ENCODE data around the gene CD200R1L. TPM values are rescaled to one million over a fixed set of nuclear protein-coding genes. Genes with fewer than 3 reads are reported as not detected.

The CD200R1L gene
- total RNA-seq, 4 donors from 2014 or later = not detected

- H3K27me3 ChIP-seq = no peaks in the 10 kb centered on the region
- no peak overlapping the region for H3K27ac ChIP-seq
- H3K9me3 ChIP-seq = no peaks in the 10 kb centered on the region
- no peak for DNase-seq
- intact Hi-C loops (cut with DNase I; ENCODE audit: low total_unique reads) = no loop called here
- H3K36me3 ChIP-seq = no peaks in the 10 kb centered on the region
- TF ChIP-seq POLR2A (IDR thresholded peaks at IDR 0.05) (no peak), POLR2AphosphoS5 (IDR thresholded peaks at IDR 0.05) (no peak), EP300 (IDR thresholded peaks at IDR 0.05; ENCODE audit: low read depth) (no peak), CTCF (IDR thresholded peaks at IDR 0.05) (no peak)
- H3K4me1 ChIP-seq = no peaks in the 10 kb centered on the region
- in situ Hi-C loops (cut with MboI; ENCODE audit: low pct_ligation_motif_present in 1 of 4, low pct_unique_long_range_greater_than_20kb in 1 of 4, low sequenced_read_pairs in 3 of 4) = no loop called here
- H3K4me3 ChIP-seq = no peak overlapping the region
Measured at GRCh38 chr3:112802338-112802737, 44.3 kb downstream of the CD200R1L start.

- no peaks in the 10 kb centered on the region for H3K36me3 ChIP-seq
- no peak overlapping the region for H3K27ac ChIP-seq
- DNase-seq = no peak
- in situ Hi-C loops (cut with MboI; ENCODE audit: low pct_ligation_motif_present in 1 of 4, low pct_unique_long_range_greater_than_20kb in 1 of 4, low sequenced_read_pairs in 3 of 4) = no loop called here
- H3K4me3 ChIP-seq = no peak overlapping the region
- no peaks in the 10 kb centered on the region for H3K27me3 ChIP-seq
- intact Hi-C loops (cut with DNase I; ENCODE audit: low total_unique reads) = no loop called here
- H3K4me1 ChIP-seq = no peaks in the 10 kb centered on the region
- TF ChIP-seq POLR2AphosphoS5 (IDR thresholded peaks at IDR 0.05) (no peak), CTCF (IDR thresholded peaks at IDR 0.05) (no peak)
- no peaks in the 10 kb centered on the region for H3K9me3 ChIP-seq
Measured at GRCh38 chr3:112799946-112800345, 46.7 kb downstream of the CD200R1L start.

- in situ Hi-C loops (cut with MboI; ENCODE audit: low pct_ligation_motif_present in 1 of 4, low pct_unique_long_range_greater_than_20kb in 1 of 4, low sequenced_read_pairs in 3 of 4) (no loop called here), intact Hi-C loops (cut with DNase I; ENCODE audit: low total_unique reads) (no loop called here)
- H3K36me3 ChIP-seq = no peaks in the 10 kb centered on the region
- H3K4me3 ChIP-seq = no peak overlapping the region
- peaks cover 0 to 9% (median 0%) of the 10 kb centered on the region in 4 donors for H3K4me1 ChIP-seq
- no peaks in the 10 kb centered on the region for H3K9me3 ChIP-seq
- H3K27ac ChIP-seq = no peak overlapping the region
- no peak for DNase-seq
- no peaks in the 10 kb centered on the region for H3K27me3 ChIP-seq
- WGBS, 2 donors (ENCODE audit: low coverage in 1 of 2) = 40 to 43% methylated on average over 1 to 6 of the region's 6 CpGs
- TF ChIP-seq POLR2A (IDR thresholded peaks at IDR 0.05) = no peak
- TF ChIP-seq CTCF (IDR thresholded peaks at IDR 0.05) = no peak
- no peak for TF ChIP-seq EP300 (IDR thresholded peaks at IDR 0.05; ENCODE audit: low read depth)
- TF ChIP-seq POLR2AphosphoS5 (IDR thresholded peaks at IDR 0.05) = no peak
Measured at GRCh38 chr3:112794622-112795172, 52.0 kb downstream of the CD200R1L start.

DNA sequence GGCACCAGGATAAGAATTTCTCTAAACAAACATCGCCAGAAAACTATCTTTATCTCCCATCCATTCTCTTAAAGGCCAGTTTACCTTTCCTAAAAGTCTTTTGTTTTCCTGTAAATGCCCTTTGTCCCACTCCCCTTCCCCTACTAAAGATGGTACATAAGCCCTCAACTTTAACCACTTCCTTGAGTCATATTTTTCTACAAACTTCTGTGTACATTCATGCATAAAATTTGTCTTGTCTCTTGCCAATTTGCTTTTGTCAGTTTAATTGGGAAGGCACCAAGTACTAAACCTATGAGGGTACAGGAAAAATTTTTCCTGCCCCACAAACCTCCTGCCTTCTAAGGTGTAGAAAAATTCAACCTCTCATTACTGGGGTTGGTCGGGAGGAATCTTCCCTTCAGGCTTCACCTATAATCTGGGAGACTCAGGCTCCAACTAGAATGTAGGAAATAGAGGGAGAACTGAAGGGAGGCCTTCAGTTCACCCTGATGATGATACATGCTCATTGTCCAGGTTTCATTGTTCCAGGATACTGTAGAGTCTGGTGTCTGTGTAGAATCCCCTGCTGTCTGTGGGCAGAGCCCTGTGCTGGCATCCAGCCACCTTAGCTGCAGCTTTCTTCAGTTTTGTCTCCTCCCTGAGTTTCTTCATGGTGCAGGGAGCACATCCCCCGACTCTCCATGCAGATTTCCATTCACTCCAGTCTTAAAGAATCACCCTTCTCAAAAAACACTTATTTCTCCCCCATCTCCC lies 53.2 kb downstream of the CD200R1L start:
- Histone ChIP-seq H3K4me3 (no peak overlapping the region), H3K9me3 (no peaks in the 10 kb centered on the region), H3K36me3 (no peaks in the 10 kb centered on the region), H3K27ac (no peak overlapping the region), H3K27me3 (no peaks in the 10 kb centered on the region), H3K4me1 (peaks cover 0 to 9% (median 0%) of the 10 kb centered on the region in 4 donors)
- in situ Hi-C loops (cut with MboI; ENCODE audit: low pct_ligation_motif_present in 1 of 4, low pct_unique_long_range_greater_than_20kb in 1 of 4, low sequenced_read_pairs in 3 of 4) (no loop called here), intact Hi-C loops (cut with DNase I; ENCODE audit: low total_unique reads) (no loop called here)
- TF ChIP-seq CTCF (IDR thresholded peaks at IDR 0.05) (no peak), POLR2A (IDR thresholded peaks at IDR 0.05) (no peak), POLR2AphosphoS5 (IDR thresholded peaks at IDR 0.05) (no peak), EP300 (IDR thresholded peaks at IDR 0.05; ENCODE audit: low read depth) (no peak)
- DNase-seq = no peak
- WGBS, 2 donors (ENCODE audit: low coverage in 1 of 2) = 50 to 59% methylated on average over 3 of the region's 3 CpGs

All from transverse colon (tissue), 4 donors.